H7 (cell line): ENCODE measurements around the gene SF3B5. TPM values are rescaled to one million over a fixed set of nuclear protein-coding genes. Genes with fewer than 3 reads are reported as not detected.
"Not testable (repeated sequence)": the region's sequence is repeated elsewhere in the genome, so short reads cannot be mapped to it uniquely, and the experiment has no call there.

Experiments
- DNase-seq: peaks from one replicate; pipeline ENCODE4 v3.0.0; 2012
- H3K27me3 ChIP-seq: 2 replicates; pipeline ENCODE4 v1.6.0; 2011; ENCODE audit warnings: mild to moderate bottlenecking, low read length; ENCODE audit not compliant: control insufficient read depth, insufficient read depth
- H3K36me3 ChIP-seq: replicated peaks from 2 replicates; pipeline ENCODE4 v1.5.1; 2011; ENCODE audit warnings: low read length; ENCODE audit not compliant: control insufficient read depth, insufficient read depth
- H3K4me3 ChIP-seq: 2 replicates; pipeline ENCODE4 v1.5.1; 2011; ENCODE audit warnings: low read depth, mild to moderate bottlenecking, control low read depth, low read length, moderate library complexity; ENCODE audit not compliant: insufficient read depth
- total RNA-seq: library from RNA; depleted of rRNA; stranded (reverse); fragments of >200 nt; shearing (Covaris generic); gene quantifications from 2 replicates; pipeline ENCODE4 v1.2.3, GENCODE V29; 2014

The SF3B5 gene
- total RNA-seq, 1 experiment from 2014 or later = 171 TPM

DNA sequence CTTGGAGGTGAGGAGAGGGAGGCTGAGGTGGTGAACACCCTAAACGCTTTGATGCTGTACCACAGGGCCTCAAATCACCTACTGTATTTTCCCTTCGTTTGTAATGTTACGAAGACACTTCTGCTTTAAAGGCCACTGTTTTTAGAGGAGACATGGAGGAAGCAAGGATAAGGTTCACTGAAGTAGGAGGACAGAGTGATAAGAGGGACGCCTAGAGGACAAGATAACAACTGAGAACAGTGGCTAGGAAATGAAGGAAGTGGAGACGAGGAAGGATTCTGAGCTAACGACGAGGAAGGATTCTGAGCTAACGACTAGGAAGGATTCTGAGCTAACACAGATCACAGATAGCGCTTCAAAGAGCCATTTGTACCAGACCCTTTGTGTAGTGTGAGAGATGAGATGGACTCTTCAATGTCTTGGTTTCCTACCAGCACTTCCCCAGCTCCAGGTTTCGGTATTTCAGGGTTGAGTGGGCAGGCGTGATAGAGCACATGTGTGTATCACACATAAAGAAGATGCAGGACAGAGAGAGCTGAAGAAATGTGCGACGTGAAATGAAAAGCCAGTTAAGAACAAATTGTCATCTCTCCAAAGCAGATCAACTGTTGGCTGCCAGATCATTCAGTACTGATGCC is 7.5 kb downstream of the SF3B5 start:
- DNase-seq = peak; percentile 28
- no peak overlapping the region for H3K4me3 ChIP-seq
- H3K27me3 ChIP-seq = no peaks in the 10 kb centered on the region

DNA sequence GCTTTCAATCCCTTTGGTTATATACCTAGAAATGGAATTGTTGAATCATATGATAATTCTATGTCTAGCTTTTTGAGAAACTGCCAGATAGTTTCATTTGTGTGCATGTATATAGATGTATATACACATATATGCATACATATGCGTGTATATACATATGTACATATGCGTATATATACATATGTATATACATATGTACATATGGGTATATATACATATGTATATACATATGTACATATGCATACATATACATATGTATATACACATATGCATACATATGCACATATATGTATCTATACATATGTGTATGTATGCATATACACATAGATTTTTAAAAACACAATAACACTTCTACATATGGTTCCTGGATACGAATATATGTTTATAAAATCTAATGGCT is 8.4 kb downstream of the SF3B5 start:
- H3K27me3 ChIP-seq = no peaks in the 10 kb centered on the region
- no peaks in the 10 kb centered on the region for H3K36me3 ChIP-seq
- H3K4me3 ChIP-seq = no peak overlapping the region
- DNase-seq = no peak

More for the DNA sequence above, 7.5 kb downstream of the SF3B5 start:
- H3K36me3 ChIP-seq = no peaks in the 10 kb centered on the region

DNA sequence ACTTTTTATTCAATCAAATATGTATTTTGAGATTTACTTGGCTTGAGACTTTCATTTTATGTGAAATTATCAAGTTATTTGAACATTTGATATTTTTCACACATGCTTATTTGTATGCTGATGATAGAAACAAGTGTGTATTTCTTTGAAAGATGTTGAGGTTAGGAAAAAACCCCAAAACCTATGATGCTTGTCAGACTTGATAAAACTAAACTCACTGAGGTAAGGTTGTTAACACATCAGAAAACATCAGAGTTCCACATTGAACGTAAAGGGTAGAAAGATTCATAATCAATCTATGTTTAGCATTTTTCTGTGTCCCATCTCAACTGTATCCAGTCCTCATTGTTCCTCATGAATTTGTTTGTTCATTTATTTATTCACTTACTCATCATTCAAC is 12.2 kb downstream of the SF3B5 start:
- H3K27me3 ChIP-seq = no peaks in the 10 kb centered on the region
- DNase-seq = no peak
- H3K36me3 ChIP-seq = no peaks in the 10 kb centered on the region
- H3K4me3 ChIP-seq = no peak overlapping the region

DNA sequence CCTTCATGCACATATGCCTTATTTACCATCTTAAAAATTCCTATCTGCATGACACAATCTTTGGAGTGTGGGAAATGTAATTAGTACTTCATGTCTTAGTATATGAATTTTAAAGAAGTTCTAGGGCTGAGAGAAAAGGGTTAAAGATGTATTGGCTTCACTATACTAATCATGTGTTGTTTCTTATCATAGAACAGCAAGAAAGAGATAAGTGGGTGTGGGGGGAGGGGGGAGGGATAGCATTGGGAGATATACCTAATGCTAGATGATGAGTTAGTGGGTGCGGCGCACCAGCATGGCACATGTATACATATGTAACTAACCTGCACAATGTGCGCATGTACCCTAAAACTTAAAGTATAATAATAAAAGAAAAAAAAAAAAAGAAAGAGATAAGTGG is 13.0 kb downstream of the SF3B5 start:
- H3K4me3 ChIP-seq, H3K36me3 ChIP-seq, H3K27me3 ChIP-seq, DNase-seq: not testable (repeated sequence)

DNA sequence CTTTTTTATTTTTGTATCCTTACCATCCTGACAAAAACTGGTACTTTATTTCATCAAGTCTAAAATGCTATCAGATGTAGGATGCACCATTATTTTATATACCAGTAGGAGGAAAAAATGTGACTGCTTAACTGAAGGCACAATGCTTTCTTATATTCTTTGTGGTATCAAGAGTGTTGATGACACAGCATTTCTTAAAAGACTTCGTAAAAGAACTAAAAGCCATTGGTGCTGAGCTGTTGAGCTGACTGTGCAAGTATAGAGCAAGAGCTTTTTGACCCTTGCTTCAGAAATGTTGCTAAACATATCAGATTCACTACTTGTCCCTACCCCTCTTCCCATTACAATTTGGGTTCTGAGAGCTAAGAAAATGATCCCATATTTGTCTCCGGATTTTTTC is 17.5 kb downstream of the SF3B5 start:
- Histone ChIP-seq H3K4me3 (no peak overlapping the region), H3K27me3 (no peaks in the 10 kb centered on the region), H3K36me3 (no peaks in the 10 kb centered on the region)
- no peak for DNase-seq

DNA sequence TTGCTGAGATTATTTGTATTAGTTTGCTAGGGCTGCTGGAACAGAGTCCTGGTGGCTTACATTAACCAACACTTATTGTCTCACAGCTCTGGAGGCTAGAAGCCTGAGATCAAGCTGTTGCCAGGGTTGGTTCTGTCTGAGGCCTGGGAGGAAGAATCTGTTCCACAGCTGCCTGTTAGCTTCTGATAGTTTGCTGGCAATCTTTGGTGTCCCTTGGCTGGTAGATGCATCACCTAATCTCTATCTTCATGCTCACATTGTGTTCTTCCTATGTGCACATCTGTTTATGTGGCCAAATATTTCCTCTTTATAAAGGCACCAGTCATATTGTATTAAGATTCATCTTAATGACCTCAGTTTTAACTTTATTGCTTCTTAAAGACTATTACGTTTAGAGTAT is 19.5 kb downstream of the SF3B5 start:
- DNase-seq = no peak
- no peaks in the 10 kb centered on the region for H3K36me3 ChIP-seq

DNA sequence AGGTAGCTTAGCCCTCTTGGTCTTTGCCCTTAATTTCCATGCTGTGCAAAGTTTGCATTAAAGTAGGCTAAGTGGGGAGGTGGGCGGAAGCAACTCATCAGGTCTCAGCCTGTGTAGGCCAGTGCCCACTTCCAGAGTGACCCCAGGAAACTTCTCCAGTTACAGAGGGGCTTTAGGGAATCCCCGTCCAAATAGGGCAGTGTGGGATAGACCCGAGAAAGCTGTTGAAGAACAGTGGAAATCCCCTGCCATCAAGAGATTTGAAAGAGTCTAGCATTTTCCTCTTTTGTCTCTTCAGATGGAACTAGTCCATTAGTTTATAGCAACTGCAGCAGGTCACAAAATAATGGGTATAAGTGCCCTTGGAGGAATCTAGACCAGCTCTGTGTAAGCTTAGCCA is 20.2 kb downstream of the SF3B5 start:
- no peaks in the 10 kb centered on the region for H3K27me3 ChIP-seq
- no peak overlapping the region for H3K4me3 ChIP-seq
- H3K36me3 ChIP-seq = no peaks in the 10 kb centered on the region
- DNase-seq = no peak

More for the DNA sequence above, 19.5 kb downstream of the SF3B5 start:
- Histone ChIP-seq H3K4me3 (no peak overlapping the region), H3K27me3 (no peaks in the 10 kb centered on the region)

DNA sequence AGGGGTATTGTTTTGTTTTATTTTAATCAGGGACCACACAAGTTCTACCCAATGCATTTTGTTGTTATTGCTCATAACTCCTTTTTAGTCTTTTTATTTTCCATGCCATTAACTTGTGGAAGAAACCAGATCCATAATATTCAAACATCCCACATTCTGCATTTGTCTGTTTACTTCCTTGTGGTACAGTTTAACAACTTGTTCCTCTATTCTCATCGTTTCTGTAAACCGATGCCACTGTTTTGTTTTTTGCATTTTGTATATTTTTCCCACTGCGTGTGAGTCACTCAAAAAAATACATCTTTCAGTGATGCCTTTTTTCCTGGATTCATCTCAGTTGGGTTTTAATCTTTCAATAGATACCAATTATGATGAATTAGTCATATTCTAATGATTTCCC is 22.3 kb downstream of the SF3B5 start:
- Histone ChIP-seq H3K4me3 (no peak overlapping the region), H3K27me3 (no peaks in the 10 kb centered on the region; the same call in 1 of the 2 replicates), H3K36me3 (no peaks in the 10 kb centered on the region)
- no peak for DNase-seq

DNA sequence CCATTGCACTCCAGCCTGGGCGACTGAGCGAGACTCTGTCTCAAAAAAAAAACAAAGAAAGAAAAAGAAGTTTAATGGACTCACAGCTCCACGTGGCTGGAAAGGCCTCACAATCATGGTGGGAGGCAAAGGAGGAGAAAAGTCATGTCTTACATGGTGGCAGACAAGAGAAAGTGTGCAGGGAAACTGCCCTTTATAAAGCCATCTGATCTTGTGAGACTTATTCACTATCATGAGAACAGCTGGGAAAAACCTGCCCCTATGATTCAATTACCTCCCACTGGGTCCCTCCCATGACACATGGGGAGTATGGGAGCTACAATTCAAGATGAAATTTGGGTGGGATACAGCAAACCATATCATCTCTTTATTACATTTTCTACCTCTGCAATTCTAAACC is 25.9 kb downstream of the SF3B5 start:
- DNase-seq = no peak
- H3K4me3 ChIP-seq = no peak overlapping the region
- H3K36me3 ChIP-seq = no peaks in the 10 kb centered on the region
- peaks cover 29% of the 10 kb centered on the region for H3K27me3 ChIP-seq

DNA sequence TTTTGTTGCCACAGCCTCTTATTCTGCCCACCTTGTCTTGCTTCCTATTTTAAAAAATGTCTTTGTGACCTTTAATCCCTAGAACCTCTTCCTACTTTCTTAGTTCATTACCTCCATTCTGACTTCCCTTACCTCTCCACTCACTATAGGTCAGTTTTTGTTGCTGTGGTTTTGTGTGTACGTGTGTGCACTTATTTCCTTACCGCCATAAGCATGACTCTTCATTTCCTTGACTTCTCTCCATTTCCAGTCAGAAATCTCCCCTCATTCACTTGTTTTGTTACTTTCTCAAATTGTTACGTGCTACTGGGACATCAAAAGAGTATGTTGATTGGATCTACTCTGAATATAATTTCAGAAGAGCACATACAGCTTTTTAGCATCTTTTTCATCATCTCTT is 26.6 kb downstream of the SF3B5 start:
- DNase-seq = no peak
- no peaks in the 10 kb centered on the region for H3K36me3 ChIP-seq
- peaks cover 36% of the 10 kb centered on the region for H3K27me3 ChIP-seq
- no peak overlapping the region for H3K4me3 ChIP-seq

DNA sequence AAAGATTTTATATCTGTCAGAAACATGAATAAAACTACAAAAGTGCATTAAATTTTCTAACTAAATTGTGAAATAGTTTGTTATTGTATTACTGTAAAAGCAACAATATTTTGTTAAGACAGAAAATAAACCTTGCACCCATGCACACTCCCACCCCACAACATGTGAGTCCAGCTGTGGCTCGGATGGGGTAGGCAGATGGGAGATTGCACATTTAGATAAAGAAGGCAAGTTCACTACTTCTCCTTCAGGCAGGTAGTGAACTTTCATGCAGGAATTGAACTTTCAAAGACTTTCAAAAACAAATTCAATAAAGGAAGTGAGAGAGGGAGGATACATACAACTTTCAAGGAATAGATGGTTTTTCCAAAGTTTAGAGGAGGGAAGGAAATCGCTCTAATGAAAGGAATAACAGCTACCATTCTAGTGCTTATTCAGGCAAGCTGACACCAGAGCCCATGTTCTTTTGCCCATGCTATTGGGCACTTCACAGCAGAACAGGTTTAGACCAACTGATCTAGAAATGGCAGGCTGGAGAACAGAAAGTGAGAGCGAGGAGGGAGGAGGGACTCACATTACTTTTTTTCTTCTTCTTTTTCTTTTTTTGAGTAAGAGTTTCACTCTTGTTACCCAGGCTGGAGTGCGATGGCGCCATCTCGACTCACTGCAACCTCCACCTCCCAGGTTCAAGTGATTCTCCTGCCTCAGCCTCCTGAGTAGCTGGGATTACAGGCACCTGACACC is 28.5 kb downstream of the SF3B5 start:
- Histone ChIP-seq H3K27me3 (peaks cover 52% of the 10 kb centered on the region), H3K36me3 (no peaks in the 10 kb centered on the region)
- no peak for DNase-seq

DNA sequence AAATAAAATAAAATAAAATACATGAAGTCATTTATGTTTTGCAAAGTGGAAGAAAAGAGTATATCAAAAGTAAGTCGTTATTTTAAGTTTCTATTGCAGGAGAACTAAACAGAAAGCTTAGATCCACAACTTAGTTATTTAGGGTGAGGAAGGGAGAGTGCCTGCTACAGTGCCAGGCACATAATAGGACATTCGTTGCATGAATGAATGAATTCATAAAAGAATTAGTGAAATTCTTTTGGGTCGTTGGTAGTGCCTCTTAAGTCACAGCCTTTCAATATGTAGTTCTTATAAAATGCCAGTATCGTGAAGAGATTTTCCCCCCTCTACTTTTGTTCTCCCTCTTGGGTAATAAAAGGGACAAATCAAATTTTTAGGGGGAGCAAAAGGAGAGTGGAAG is 29.1 kb downstream of the SF3B5 start:
- no peaks in the 10 kb centered on the region for H3K36me3 ChIP-seq
- no peak for DNase-seq
- no peak overlapping the region for H3K4me3 ChIP-seq
- H3K27me3 ChIP-seq = peaks cover 59% of the 10 kb centered on the region

More for the DNA sequence above, 28.5 kb downstream of the SF3B5 start:
- no peak overlapping the region for H3K4me3 ChIP-seq

DNA sequence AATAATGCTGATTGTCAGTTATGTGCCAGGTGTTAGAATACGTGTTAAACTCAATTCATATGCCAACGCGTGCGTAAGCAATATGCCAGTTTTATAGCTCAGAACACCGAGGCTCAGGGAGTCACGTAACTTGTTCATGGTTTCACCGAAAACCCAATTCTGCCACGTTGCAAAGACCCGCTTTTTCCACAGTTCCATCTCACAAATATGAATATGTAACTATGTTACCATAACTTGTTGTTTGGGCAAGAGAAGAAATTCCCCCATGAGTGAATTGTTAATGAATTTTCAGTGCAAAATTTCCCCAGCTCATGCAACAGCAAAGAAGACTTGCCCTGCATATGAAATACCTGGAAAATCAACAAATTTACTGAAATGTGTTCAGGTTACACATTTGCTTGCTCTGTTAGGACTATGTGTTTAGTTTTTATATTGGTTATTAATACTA is 30.1 kb downstream of the SF3B5 start:
- H3K27me3 ChIP-seq = peaks cover 64% of the 10 kb centered on the region
- no peaks in the 10 kb centered on the region for H3K36me3 ChIP-seq
- H3K4me3 ChIP-seq = no peak overlapping the region
- DNase-seq = no peak

DNA sequence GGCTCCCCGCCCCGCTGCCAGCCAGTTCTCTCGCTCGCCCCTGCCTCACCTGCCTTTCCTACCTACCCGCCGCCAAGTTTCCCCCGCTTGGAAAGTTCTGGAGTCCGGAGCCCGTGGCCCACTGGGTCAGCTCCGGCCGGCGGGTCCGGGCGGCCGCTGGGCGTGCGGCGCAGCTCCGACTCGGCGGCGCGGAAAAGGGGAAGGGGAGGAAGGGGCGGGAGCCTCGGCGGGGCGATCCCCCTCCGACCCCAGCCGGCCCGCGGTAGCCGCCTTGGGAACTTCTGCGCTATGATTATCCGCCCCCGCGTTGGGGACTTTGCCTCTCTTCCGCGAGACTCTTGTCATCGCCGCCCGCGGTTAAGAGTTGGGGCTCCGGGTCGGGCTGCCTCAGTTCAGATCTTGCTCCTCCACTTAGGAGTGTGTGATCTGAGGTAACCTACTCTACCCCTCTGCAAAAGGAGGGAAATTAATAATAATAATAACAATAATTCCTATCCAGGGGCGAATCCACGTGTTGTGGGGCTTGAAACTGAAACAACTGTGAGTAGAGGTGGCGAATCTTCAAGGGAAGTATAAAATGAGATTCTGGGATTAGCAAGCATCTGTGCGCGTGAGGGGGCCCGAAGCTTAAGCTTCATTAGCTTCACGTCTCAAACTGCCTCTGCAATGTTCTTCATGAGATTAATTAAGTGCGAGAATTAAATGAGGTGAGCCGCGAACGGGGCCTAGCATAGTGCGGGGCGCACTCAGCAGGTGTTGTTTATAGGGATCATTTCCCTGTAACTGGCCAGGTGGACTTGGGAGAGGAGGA is 30.8 kb downstream of the SF3B5 start:
- DNase-seq = peak; percentile 84
- H3K4me3 ChIP-seq = peak overlapping the region; percentile 58
- H3K27me3 ChIP-seq = peaks cover 64% of the 10 kb centered on the region
- H3K36me3 ChIP-seq = no peaks in the 10 kb centered on the region
